ENCODE results near the gene AGPS. TPM values are rescaled to one million over a fixed set of nuclear protein-coding genes. Genes with fewer than 3 reads are reported as not detected.
"Not testable (repeated sequence)": the region's sequence is repeated elsewhere in the genome, so short reads cannot be mapped to it uniquely, and the experiment has no call there.

The AGPS gene
- total and polyA plus RNA-seq, 10 of the 15 experiments (the other 5 are each of a cell fraction or from before 2014, with no cell fraction given): 7.9 to 54.2 (median 38.7) TPM

DNA sequence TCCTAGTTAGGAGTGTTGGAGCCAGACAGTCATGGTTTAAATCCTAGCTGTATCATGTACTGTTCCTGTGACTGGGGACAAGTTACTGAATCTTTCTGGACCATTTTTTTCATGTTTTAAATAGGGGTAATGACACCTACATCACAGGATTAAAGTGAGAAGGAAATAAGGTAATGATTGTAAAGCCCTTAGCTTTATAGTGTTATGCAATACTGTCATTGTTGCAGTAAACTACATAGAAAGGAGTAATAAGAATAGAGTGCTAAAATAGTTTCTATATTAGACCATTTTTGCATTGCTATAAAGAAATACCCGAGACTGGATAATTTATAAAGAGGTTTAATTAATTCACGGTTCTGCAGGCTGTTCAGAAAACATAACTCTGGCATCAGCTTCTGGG is 14.5 kb downstream of the AGPS start:
- no peaks in the 10 kb centered on the region for H3K27me3 ChIP-seq (replicated peaks in 1 of 2; ENCODE audit: control insufficient read depth in 2 of 2, insufficient read depth in 2 of 2, low read length in 1 of 2)
- no peak overlapping the region for H3K4me3 ChIP-seq
- CTCF ChIA-PET: interaction anchor here (0.8 to 3.5 kb wide), 5 partner anchors 9 to 242 kb away, joined by 3 to 22 read pairs (median 4); no protein-coding TSS in a partner anchor
- BruUV-seq (replicated peaks): no TSS peak
- H3K9me3 ChIP-seq (replicated peaks; ENCODE audit: control insufficient read depth, insufficient read depth, low read length): no peaks in the 10 kb centered on the region; the same call in 2 of the 3 replicates
- H3K9ac ChIP-seq (ENCODE audit: control insufficient read depth, insufficient read depth, low read length): no peak overlapping the region
- POLR2A ChIA-PET: interaction anchor here (1.2 kb wide), 1 partner anchor 15 kb away, joined by 3 read pairs; the partner anchor contains the start of gene AGPS
- H3K4me1 ChIP-seq (ENCODE audit: control insufficient read depth, insufficient read depth, low read length): no peaks in the 10 kb centered on the region
- no peaks in the 10 kb centered on the region for H3K36me3 ChIP-seq (ENCODE audit: control insufficient read depth in 2 of 2, insufficient read depth in 2 of 2, low read length in 1 of 2)
- intact Hi-C loops (cut with micrococcal nuclease; ENCODE audit: unreplicated experiment): no loop called here
- RAD21 ChIA-PET (ENCODE audit: unreplicated experiment): interaction anchor here (1.0 to 1.5 kb wide), 3 partner anchors 11 to 72 kb away, joined by 3 to 7 read pairs (median 3); no protein-coding TSS in a partner anchor
- DNase-seq (ENCODE audit: low read depth, low spot score): no peak
- H4K20me1 ChIP-seq (ENCODE audit: control insufficient read depth, insufficient read depth): no peaks in the 10 kb centered on the region
- ATAC-seq: no peak
- 71% methylated on average over 2 of the region's 2 CpGs for WGBS (ENCODE audit: insufficient coverage, insufficient replicate concordance, low lambda C conversion rate, missing lambda C conversion rate)
- no peak overlapping the region for H3K27ac ChIP-seq (ENCODE audit: control insufficient read depth, insufficient read depth)
- in situ Hi-C loops (cut with MboI): no loop called here
- no peak for FAIRE-seq
- SMC1A ChIA-PET (ENCODE audit: uncharacterized antibody, unreplicated experiment): interaction anchor here (1.4 to 3.2 kb wide), 4 partner anchors 9 to 71 kb away, joined by 6 to 10 read pairs (median 10); no protein-coding TSS in a partner anchor
- H3K4me2 ChIP-seq (ENCODE audit: control insufficient read depth, insufficient read depth): no peak overlapping the region
- TF ChIP-seq SIX5 (IDR thresholded peaks at IDR 0.05; ENCODE audit: low read depth, low read length, severe bottlenecking): no peak
- TF ChIP-seq LARP7 (IDR thresholded peaks at IDR 0.05): no peak
- no peak for TF ChIP-seq BCL3 (IDR thresholded peaks at IDR 0.05; ENCODE audit: borderline replicate concordance, insufficient read depth, low read depth, low read length, poor library complexity, severe bottlenecking)
- no peak for TF ChIP-seq SKIL (IDR thresholded peaks at IDR 0.05; ENCODE audit: low read depth, poor library complexity, severe bottlenecking)
- no peak for TF ChIP-seq SIN3A (IDR thresholded peaks at IDR 0.05; ENCODE audit: low read depth, low read length)
- no peak overlapping the region for H2AFZ ChIP-seq (ENCODE audit: control insufficient read depth, low read depth, low read length)
- H3K79me2 ChIP-seq (ENCODE audit: control insufficient read depth, insufficient read depth, low read length): peaks cover 33% of the 10 kb centered on the region

DNA sequence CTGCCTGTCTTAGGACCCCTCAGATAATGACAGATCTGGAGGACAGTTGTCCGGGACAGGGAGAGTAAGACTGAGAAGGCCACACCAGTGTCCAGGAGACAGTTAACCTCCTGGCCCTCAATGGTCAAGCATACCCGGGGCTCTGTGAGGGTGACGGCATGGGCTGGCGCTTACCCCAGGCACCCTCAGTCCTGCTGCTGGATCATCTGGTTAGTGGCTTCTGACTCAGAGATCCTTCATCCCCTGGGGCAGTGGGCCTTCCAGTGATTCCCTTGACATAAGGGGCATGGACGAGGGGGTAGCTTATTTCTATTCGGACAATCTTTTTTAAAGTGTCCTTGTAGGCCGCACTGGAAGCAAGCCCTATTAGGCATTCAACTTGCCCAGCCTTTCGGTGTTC is 18.1 kb downstream of the AGPS start:
- WGBS (ENCODE audit: insufficient coverage, insufficient replicate concordance, low lambda C conversion rate, missing lambda C conversion rate): 88% methylated on average over 8 of the region's 8 CpGs
- BruUV-seq (replicated peaks); H3K4me1 ChIP-seq (ENCODE audit: control insufficient read depth, insufficient read depth, low read length); H3K9me3 ChIP-seq (replicated peaks; ENCODE audit: control insufficient read depth, insufficient read depth, low read length); H3K27ac ChIP-seq (ENCODE audit: control insufficient read depth, insufficient read depth); RAD21 ChIA-PET (ENCODE audit: unreplicated experiment); CTCF ChIA-PET; H3K4me3 ChIP-seq; POLR2A ChIA-PET; intact Hi-C loops (cut with micrococcal nuclease; ENCODE audit: unreplicated experiment); FAIRE-seq; H3K27me3 ChIP-seq (replicated peaks in 1 of 2; ENCODE audit: control insufficient read depth in 2 of 2, insufficient read depth in 2 of 2, low read length in 1 of 2); H3K4me2 ChIP-seq (ENCODE audit: control insufficient read depth, insufficient read depth); H3K9ac ChIP-seq (ENCODE audit: control insufficient read depth, insufficient read depth, low read length); H2AFZ ChIP-seq (ENCODE audit: control insufficient read depth, low read depth, low read length); H3K36me3 ChIP-seq (ENCODE audit: control insufficient read depth in 2 of 2, insufficient read depth in 2 of 2, low read length in 1 of 2); ATAC-seq; SMC1A ChIA-PET (ENCODE audit: uncharacterized antibody, unreplicated experiment); DNase-seq (ENCODE audit: low read depth, low spot score); H4K20me1 ChIP-seq (ENCODE audit: control insufficient read depth, insufficient read depth): not testable (repeated sequence)
- peaks cover 17% of the 10 kb centered on the region for H3K79me2 ChIP-seq (ENCODE audit: control insufficient read depth, insufficient read depth, low read length)
- in situ Hi-C loops (cut with MboI): loop anchor here (5.0 kb wide), 1 partner anchor 78 kb away; no protein-coding TSS in a partner anchor
